NB4 (cell line): ENCODE measurements around the gene GALNTL6.

ENCODE experiments used
- CTCF ChIP-seq: IDR thresholded peaks from one replicate; pipeline ENCODE4 v1.5.1; 2012; ENCODE audit warnings: low read depth, low read length
- MAX ChIP-seq: IDR thresholded peaks from 2 replicates; pipeline ENCODE4 v1.6.1; 2011; ENCODE audit warnings: low read depth, low read length
- MYC ChIP-seq: IDR thresholded peaks from 2 replicates; pipeline ENCODE4 v1.6.1; 2011; ENCODE audit warnings: low read depth, low read length
- POLR2A ChIP-seq: IDR thresholded peaks from 2 replicates; pipeline ENCODE4 v1.6.1; 2011; ENCODE audit warnings: mild to moderate bottlenecking; ENCODE audit not compliant: insufficient read length; ENCODE audit errors: extremely low read depth

- TF ChIP-seq CTCF (no peak), POLR2A (no peak), MAX (no peak), MYC (no peak)
These were observed 21.4 kb downstream of the GALNTL6 start for GRCh38 chr4:171834640-171835039.
